CD8-positive, alpha-beta memory T cell (primary cell): ENCODE measurements around the gene HAL. TPM values are rescaled to one million over a fixed set of nuclear protein-coding genes. Genes with fewer than 3 reads are reported as not detected.

Source experiments
- CTCF ChIA-PET: fragments of 350-600 bp; sonication (Branson Sonifier 250); formaldehyde crosslinking; loops from one replicate; lab custom pipeline; 2021; ENCODE audit warnings: antibody characterized with exemption; lab: Charles Lee
- POLR2A ChIA-PET: fragments of 350-600 bp; sonication (Branson Sonifier 250); formaldehyde crosslinking; loops from one replicate; lab custom pipeline; 2021; ENCODE audit warnings: antibody characterized with exemption; lab: Charles Lee
- DNase-seq, 5 donors: peaks; one replicate each; pipeline versions ENCODE4 v3.0.0 to v3.0.0-alpha.2; 2020 to 2022; ENCODE audit warnings: mixed read lengths in 1 of 5
- H3K27ac ChIP-seq: one replicate; pipeline ENCODE4 v1.7.0; 2013; ENCODE audit warnings: low read depth, mild to moderate bottlenecking, low read length, moderate library complexity
- H3K27me3 ChIP-seq: 2 replicates; pipeline ENCODE4 v1.7.0; 2013; ENCODE audit warnings: low read length, mild to moderate bottlenecking; ENCODE audit not compliant: insufficient read depth, poor library complexity, severe bottlenecking
- H3K36me3 ChIP-seq: 2 replicates; pipeline ENCODE4 v1.7.0; 2013; ENCODE audit warnings: mild to moderate bottlenecking, low read length, moderate library complexity; ENCODE audit not compliant: insufficient read depth
- H3K4me1 ChIP-seq: 2 replicates; pipeline ENCODE4 v1.7.0; 2013; ENCODE audit warnings: mild to moderate bottlenecking, low read length, moderate library complexity; ENCODE audit not compliant: insufficient read depth
- H3K4me3 ChIP-seq: 2 replicates; pipeline ENCODE4 v1.7.0; 2013; ENCODE audit warnings: mild to moderate bottlenecking, low read length
- H3K9me3 ChIP-seq: 2 replicates; pipeline ENCODE4 v1.7.0; 2013; ENCODE audit warnings: mild to moderate bottlenecking, low read length
- H3K27ac Mint-ChIP-seq, 8 donors: one replicate each; pipeline ENCODE4 v1.8.0; 2020 to 2021; ENCODE audit warnings: mixed read lengths in 8 of 8, mild to moderate bottlenecking in 6 of 8, inconsistent platforms in 3 of 8, moderate library complexity in 3 of 8
- H3K27me3 Mint-ChIP-seq, 2 donors: one replicate each; pipeline ENCODE4 v1.8.0; 2020 to 2021; ENCODE audit warnings: mixed read lengths in 2 of 2, mild to moderate bottlenecking in 1 of 2, moderate library complexity in 1 of 2
- H3K36me3 Mint-ChIP-seq, 3 donors: one replicate each; pipeline ENCODE4 v1.8.0; 2020 to 2021; ENCODE audit warnings: mixed read lengths in 3 of 3, inconsistent platforms in 1 of 3, mild to moderate bottlenecking in 1 of 3
- H3K4me1 Mint-ChIP-seq, 3 donors: one replicate each; pipeline ENCODE4 v1.8.0; 2020 to 2021; ENCODE audit warnings: mixed read lengths in 3 of 3, inconsistent platforms in 1 of 3, mild to moderate bottlenecking in 1 of 3
- H3K4me3 Mint-ChIP-seq, 7 donors: one replicate each; pipeline ENCODE4 v1.8.0; 2020 to 2021; ENCODE audit warnings: mixed read lengths in 7 of 7, mild to moderate bottlenecking in 6 of 7, moderate library complexity in 4 of 7, inconsistent platforms in 2 of 7
- H3K9me3 Mint-ChIP-seq, 5 donors: one replicate each; pipeline ENCODE4 v1.8.0; 2020 to 2022; ENCODE audit warnings: mixed read lengths in 5 of 5, mild to moderate bottlenecking in 3 of 5, moderate library complexity in 2 of 5, inconsistent platforms in 1 of 5
- polyA plus RNA-seq: library from polyadenylated mRNA; unstranded; fragments of 300-500 nt; fragmentation: Illumina TruSeq; gene quantifications from one replicate; pipeline ENCODE4 v1.2.3, GENCODE V29; 2021
- total RNA-seq, 2 experiments: library from RNA; stranded (reverse); gene quantifications; one replicate each; pipeline ENCODE4 v1.2.3, GENCODE V29; 2021

Gene HAL
- total and polyA plus RNA-seq, 3 experiments from 2014 or later: 0.09 to 0.40 TPM; not detected in 1

GRCh38 chr12:95955549-95956159, 40.5 kb downstream of the HAL start:
- Histone ChIP-seq H3K36me3 (no peaks in the 10 kb centered on the region), H3K4me3 (no peak overlapping the region), H3K9me3 (no peaks in the 10 kb centered on the region), H3K27ac (no peak overlapping the region), H3K4me1 (no peaks in the 10 kb centered on the region), H3K27me3 (no peaks in the 10 kb centered on the region)
- ChIA-PET POLR2A (no interaction called here), CTCF (interaction anchor here (1.2 to 1.6 kb wide), 3 partner anchors 10 to 37 kb away, joined by 3 to 4 read pairs (median 3); no protein-coding TSS in a partner anchor)
- Mint-ChIP-seq H3K27ac (no peak overlapping the region), H3K4me1 (no peaks in the 10 kb centered on the region), H3K9me3 (no peaks in the 10 kb centered on the region), H3K4me3 (no peak overlapping the region), H3K27me3 (peaks cover 0 to 3% of the 10 kb centered on the region in 2 donors), H3K36me3 (peaks cover 0 to 2% (median 0%) of the 10 kb centered on the region in 3 donors)
- no peak for DNase-seq

GRCh38 chr12:95953000-95953399, 43.1 kb downstream of the HAL start:
- Histone ChIP-seq H3K9me3 (no peaks in the 10 kb centered on the region), H3K27me3 (no peaks in the 10 kb centered on the region), H3K27ac (no peak overlapping the region), H3K4me1 (no peaks in the 10 kb centered on the region), H3K36me3 (no peaks in the 10 kb centered on the region), H3K4me3 (no peak overlapping the region)
- Mint-ChIP-seq H3K4me3 (no peak overlapping the region), H3K4me1 (no peaks in the 10 kb centered on the region), H3K27ac (no peak overlapping the region), H3K36me3 (peaks cover 0 to 2% (median 0%) of the 10 kb centered on the region in 3 donors), H3K9me3 (no peaks in the 10 kb centered on the region), H3K27me3 (peaks cover 0 to 3% of the 10 kb centered on the region in 2 donors)
- CTCF ChIA-PET: interaction anchor here (0.9 kb wide), 1 partner anchor 9 kb away, joined by 7 read pairs; no protein-coding TSS in a partner anchor
- DNase-seq: no peak
- POLR2A ChIA-PET: no interaction called here

GRCh38 chr12:95951515-95951914, 44.6 kb downstream of the HAL start:
- POLR2A ChIA-PET: no interaction called here
- H3K4me1 Mint-ChIP-seq: no peaks in the 10 kb centered on the region
- Histone ChIP-seq H3K36me3 (no peaks in the 10 kb centered on the region), H3K4me1 (no peaks in the 10 kb centered on the region), H3K4me3 (no peak overlapping the region), H3K27me3 (no peaks in the 10 kb centered on the region), H3K27ac (no peak overlapping the region), H3K9me3 (no peaks in the 10 kb centered on the region)
- CTCF ChIA-PET: no interaction called here
- peaks cover 0 to 2% (median 0%) of the 10 kb centered on the region in 3 donors for H3K36me3 Mint-ChIP-seq
- H3K4me3 Mint-ChIP-seq: no peak overlapping the region
- peaks cover 0 to 3% of the 10 kb centered on the region in 2 donors for H3K27me3 Mint-ChIP-seq
- H3K27ac Mint-ChIP-seq: peak overlapping the region in 1 of 8 donors; percentile 15
- DNase-seq: no peak
- H3K9me3 Mint-ChIP-seq: no peaks in the 10 kb centered on the region

- ChIA-PET POLR2A (no interaction called here), CTCF (no interaction called here)
- Mint-ChIP-seq H3K36me3 (no peaks in the 10 kb centered on the region), H3K9me3 (no peaks in the 10 kb centered on the region), H3K4me3 (no peak overlapping the region), H3K27me3 (peaks cover 0 to 3% of the 10 kb centered on the region in 2 donors), H3K27ac (no peak overlapping the region), H3K4me1 (no peaks in the 10 kb centered on the region)
- no peaks in the 10 kb centered on the region for H3K36me3 ChIP-seq
- H3K4me1 ChIP-seq: no peaks in the 10 kb centered on the region
- H3K4me3 ChIP-seq: no peak overlapping the region
- H3K9me3 ChIP-seq: no peaks in the 10 kb centered on the region
- no peaks in the 10 kb centered on the region for H3K27me3 ChIP-seq
- no peak overlapping the region for H3K27ac ChIP-seq
- DNase-seq: no peak
Measured at GRCh38 chr12:95949477-95950206, 46.5 kb downstream of the HAL start.

- H3K9me3 ChIP-seq: no peaks in the 10 kb centered on the region
- peaks cover 0 to 5% (median 0%) of the 10 kb centered on the region in 3 donors for H3K36me3 Mint-ChIP-seq
- H3K27ac ChIP-seq: no peak overlapping the region
- peak overlapping the region in 2 of 8 donors; percentile 73 to 89 for H3K27ac Mint-ChIP-seq
- peak overlapping the region; percentile 90 for H3K4me3 ChIP-seq
- peaks cover 9% of the 10 kb centered on the region for H3K4me1 ChIP-seq
- H3K27me3 ChIP-seq: no peaks in the 10 kb centered on the region
- ChIA-PET POLR2A (interaction anchor here (2.2 to 2.3 kb wide), 2 partner anchors 15 to 91 kb away, joined by 7 to 9 read pairs; partner anchors contain the start of gene LTA4H), CTCF (interaction anchor here (1.0 to 3.0 kb wide), 5 partner anchors 9 to 355 kb away, joined by 3 to 14 read pairs (median 7); no protein-coding TSS in a partner anchor)
- DNase-seq: no peak
- peak overlapping the region; percentile 91 to 97 (median 96) for H3K4me3 Mint-ChIP-seq
- H3K9me3 Mint-ChIP-seq: no peaks in the 10 kb centered on the region
- no peaks in the 10 kb centered on the region for H3K36me3 ChIP-seq
- H3K4me1 Mint-ChIP-seq: peaks cover 9 to 14% (median 12%) of the 10 kb centered on the region in 3 donors
- H3K27me3 Mint-ChIP-seq: peaks cover 0 to 1% of the 10 kb centered on the region in 2 donors
Measured at GRCh38 chr12:95944108-95944704, 51.9 kb downstream of the HAL start.

- H3K4me1 ChIP-seq: peaks cover 9% of the 10 kb centered on the region
- peaks cover 0 to 5% (median 0%) of the 10 kb centered on the region in 3 donors for H3K36me3 Mint-ChIP-seq
- ChIA-PET POLR2A (interaction anchor here (0.5 to 2.3 kb wide), 6 partner anchors 16 to 593 kb away, joined by 3 to 9 read pairs (median 5); partner anchors contain the start of genes LTA4H and SNRPF), CTCF (interaction anchor here (0.7 to 3.0 kb wide), 8 partner anchors 10 to 726 kb away, joined by 3 to 14 read pairs (median 6); partner anchors contain the start of genes FGD6 and VEZT)
- H3K27ac ChIP-seq: peak within 1 kb of the TSS; percentile 60
- H3K9me3 Mint-ChIP-seq: no peaks in the 10 kb centered on the region
- peak; percentile 41 to 73 (median 71) for DNase-seq
- no peaks in the 10 kb centered on the region for H3K27me3 ChIP-seq
- no peaks in the 10 kb centered on the region for H3K36me3 ChIP-seq
- peak within 1 kb of the TSS; percentile 84 to 97 (median 91) for H3K27ac Mint-ChIP-seq
- no peaks in the 10 kb centered on the region for H3K9me3 ChIP-seq
- peak within 1 kb of the TSS; percentile 90 for H3K4me3 ChIP-seq
- peaks cover 9 to 14% (median 12%) of the 10 kb centered on the region in 3 donors for H3K4me1 Mint-ChIP-seq
- H3K4me3 Mint-ChIP-seq: peak within 1 kb of the TSS; percentile 91 to 97 (median 96)
- H3K27me3 Mint-ChIP-seq: peaks cover 0 to 1% of the 10 kb centered on the region in 2 donors
Measured at GRCh38 chr12:95943330-95943842, 52.8 kb downstream of the HAL start, which contains the start of gene AMDHD1. Gene AMDHD1, plus strand, starts transcription at chr12:95943331. Its CDS starts 68 bp downstream, at chr12:95943399.

DNA sequence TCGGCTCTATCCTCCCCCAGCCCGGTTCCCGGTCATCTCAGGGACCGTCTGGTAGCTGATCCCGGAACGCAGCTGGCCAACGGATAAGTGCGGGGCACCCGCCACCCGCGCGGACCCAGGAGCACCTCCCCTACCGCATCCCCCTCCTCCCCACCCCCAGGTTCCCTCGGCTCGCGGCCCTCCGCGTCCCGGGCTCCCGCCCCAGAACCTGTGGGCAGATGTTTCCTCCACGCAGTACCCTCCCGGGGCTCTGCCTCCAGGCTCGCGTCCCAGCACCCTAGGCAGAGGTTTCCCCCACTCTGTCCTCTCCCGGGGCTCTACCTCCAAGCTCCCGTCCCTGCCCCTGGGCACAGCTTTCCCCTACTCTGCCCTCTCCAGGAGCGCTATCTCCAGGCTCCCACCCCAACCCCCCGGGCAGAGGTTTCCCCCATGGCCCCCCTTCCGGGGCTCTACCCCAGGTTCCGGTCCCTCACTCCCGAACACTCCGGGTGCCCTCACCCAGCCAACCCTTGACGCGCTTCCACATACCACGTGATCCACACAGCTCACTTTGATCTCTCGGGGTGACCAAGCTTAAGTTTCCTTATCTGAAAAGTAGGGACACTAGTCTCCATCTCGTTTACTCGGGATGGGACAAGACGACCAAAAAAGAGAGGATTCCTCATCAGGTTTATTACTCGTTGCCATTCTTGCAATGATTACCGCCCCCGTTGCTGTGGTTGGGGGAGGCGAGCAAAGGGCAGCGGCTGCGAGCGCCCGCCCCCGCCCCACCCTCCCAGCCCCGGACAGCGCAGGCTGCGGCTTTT, 53.4 kb downstream of the HAL start, which contains the start of gene CCDC38:
Gene CCDC38, minus strand, starts transcription at position 91 of the 806 bp plus-strand sequence. CDS start 6,105 bp downstream, outside the sequence.
- Histone ChIP-seq H3K4me1 (peaks cover 9% of the 10 kb centered on the region), H3K27ac (peak within 1 kb of the TSS; percentile 60), H3K4me3 (peak within 1 kb of the TSS; percentile 90), H3K27me3 (no peaks in the 10 kb centered on the region), H3K36me3 (no peaks in the 10 kb centered on the region), H3K9me3 (no peaks in the 10 kb centered on the region)
- peak within 1 kb of the TSS; percentile 91 to 97 (median 96) for H3K4me3 Mint-ChIP-seq
- H3K27me3 Mint-ChIP-seq: peaks cover 0 to 1% of the 10 kb centered on the region in 2 donors
- peaks cover 0 to 5% (median 0%) of the 10 kb centered on the region in 3 donors for H3K36me3 Mint-ChIP-seq
- peak within 1 kb of the TSS; percentile 84 to 97 (median 91) for H3K27ac Mint-ChIP-seq
- peak; percentile 69 to 90 (median 80) for DNase-seq
- H3K9me3 Mint-ChIP-seq: no peaks in the 10 kb centered on the region
- ChIA-PET CTCF (interaction anchor here (0.7 to 3.0 kb wide), 6 partner anchors 16 to 725 kb away, joined by 3 to 14 read pairs (median 7); partner anchors contain the start of genes FGD6 and VEZT), POLR2A (interaction anchor here (0.5 to 2.3 kb wide), 10 partner anchors 17 to 939 kb away, joined by 3 to 9 read pairs (median 4); partner anchors contain the start of genes LTA4H, METAP2, NDUFA12 and SNRPF)
- H3K4me1 Mint-ChIP-seq: peaks cover 9 to 14% (median 12%) of the 10 kb centered on the region in 3 donors
